Panc1 (cell line): Measurements from ENCODE around the gene VWC2L. TPM values are rescaled to one million over a fixed set of nuclear protein-coding genes. Genes with fewer than 3 reads are reported as not detected.

Experiments
- ATAC-seq: fragments of 200-7000 bp; cut with Tn5 transposase; 2 replicates; pipeline ENCODE4 v1.9.1; 2020; ENCODE audit warnings: mild to moderate bottlenecking, moderate library complexity
- BruUV-seq: library from RNA; stranded (reverse); fragments of 400-500 nt; replicated peaks from 2 replicates; lab custom pipeline; 2021; lab: Mats Ljungman, UMichigan
- CTCF ChIA-PET: fragments of 300-600 bp; sonication (Branson Sonifier 250); formaldehyde crosslinking; loops from one replicate; lab custom pipeline; 2022; ENCODE audit warnings: antibody characterized with exemption; lab: Charles Lee
- POLR2A ChIA-PET: fragments of 300-600 bp; sonication (Branson Sonifier 250); formaldehyde crosslinking; loops from one replicate; lab custom pipeline; 2022; ENCODE audit warnings: antibody characterized with exemption; lab: Charles Lee
- DNase-seq: peaks from one replicate; pipeline ENCODE4 v3.0.0-alpha.2; 2010; ENCODE audit warnings: low read depth, low spot score
- H3K27ac ChIP-seq: 2 replicates; pipeline ENCODE4 v1.5.1; 2011; ENCODE audit warnings: mild to moderate bottlenecking, low read length, inconsistent platforms
- H3K27me3 ChIP-seq: fragments of 200-500 bp; sonication (Bioruptor generic); 2 replicates; pipeline ENCODE4 v1.6.0; 2014; ENCODE audit warnings: low read length, inconsistent platforms; ENCODE audit not compliant: control insufficient read depth, insufficient read depth
- H3K36me3 ChIP-seq: fragments of 200-500 bp; sonication (Bioruptor generic); 2 replicates; pipeline ENCODE4 v1.5.1; 2014; ENCODE audit warnings: inconsistent platforms, mild to moderate bottlenecking, low read length, moderate library complexity; ENCODE audit not compliant: control insufficient read depth, insufficient read depth
- H3K4me1 ChIP-seq: 2 replicates; pipeline ENCODE4 v1.5.1; 2011; ENCODE audit warnings: inconsistent platforms, mild to moderate bottlenecking, low read length, moderate library complexity; ENCODE audit not compliant: control insufficient read depth, insufficient read depth
- H3K4me3 ChIP-seq, 2 experiments: 2 replicates each; pipeline ENCODE4 v1.5.1; 2011 to 2012; ENCODE audit warnings: low read depth in 2 of 2, low read length in 2 of 2, mild to moderate bottlenecking in 2 of 2, inconsistent platforms in 1 of 2, moderate library complexity in 1 of 2
- H3K9me3 ChIP-seq: fragments of 200-500 bp; sonication (Bioruptor generic); 2 replicates; pipeline ENCODE4 v1.5.1; 2014; ENCODE audit warnings: low read depth, mild to moderate bottlenecking, inconsistent platforms, low read length, moderate library complexity; ENCODE audit not compliant: control insufficient read depth, insufficient read depth
- POLR2AphosphoS5 ChIP-seq: IDR thresholded peaks from 2 replicates; pipeline ENCODE4 v1.6.1; 2012; ENCODE audit warnings: mild to moderate bottlenecking, low read depth, low read length, moderate library complexity
- SIN3A ChIP-seq: IDR thresholded peaks from 2 replicates; pipeline ENCODE4 v1.6.1; 2012; ENCODE audit warnings: low read depth, mild to moderate bottlenecking, low read length, moderate library complexity, borderline replicate concordance; ENCODE audit not compliant: insufficient read depth
- TCF7L2 ChIP-seq: IDR thresholded peaks from 2 replicates; pipeline ENCODE4 v1.6.1; 2011; ENCODE audit warnings: mild to moderate bottlenecking, low read depth, low read length, inconsistent platforms
- in situ Hi-C: cut with HindIII; loops from 2 replicates; pipeline ENCODE4 v1.10.0; 2016; ENCODE audit warnings: low sequenced_read_pairs, low pct_unique_long_range_greater_than_20kb
- intact Hi-C: fragments of 100-400 bp; cut with micrococcal nuclease; formaldehyde crosslinking; loops from one replicate; pipeline ENCODE4 v1.10.0; 2022; ENCODE audit not compliant: unreplicated experiment
- total RNA-seq: library from RNA; stranded (reverse); gene quantifications from one replicate; pipeline ENCODE4 v1.2.1, GENCODE V29; 2021; ENCODE audit not compliant: unreplicated experiment
- TF ChIP-seq, protein P1 (sequence below), 2 experiments: IDR thresholded peaks; 2 replicates each; pipeline ENCODE4 v1.6.1; 2011 to 2012; ENCODE audit warnings: low read depth in 2 of 2, control low read depth in 1 of 2, low read length in 1 of 2, mild to moderate bottlenecking in 1 of 2, moderate library complexity in 1 of 2; ENCODE audit not compliant: insufficient read depth in 1 of 2
- TF ChIP-seq, protein P2 (sequence below): fragments of 450-650 bp; IDR thresholded peaks from 2 replicates; pipeline ENCODE4 v1.5.1; 2017; ENCODE audit warnings: mild to moderate bottlenecking

Gene VWC2L
- total RNA-seq, 1 experiment from 2014 or later, result not detected

DNA sequence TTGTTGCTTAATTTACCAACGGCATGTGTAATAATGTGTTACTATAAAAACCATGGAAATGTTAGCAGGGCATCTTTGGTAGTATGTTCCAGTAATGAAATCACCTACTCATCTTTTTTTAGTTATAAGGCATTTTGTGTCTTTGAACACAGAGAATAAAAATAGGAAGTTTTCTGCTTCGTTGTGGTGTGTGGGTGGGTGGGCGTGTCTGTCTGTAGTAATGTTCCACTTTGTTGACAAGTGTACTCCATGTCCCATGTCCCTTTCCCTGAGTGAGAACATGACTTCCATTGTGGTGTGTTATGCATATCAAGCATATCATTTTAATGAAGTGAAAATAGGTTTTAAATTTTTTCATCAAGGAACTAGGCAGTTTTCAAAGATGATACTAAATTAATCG lies 149.3 kb downstream of the VWC2L start:
- Histone ChIP-seq H3K27ac (no peak overlapping the region), H3K4me3 (no peak overlapping the region), H3K9me3 (no peaks in the 10 kb centered on the region), H3K4me1 (no peaks in the 10 kb centered on the region), H3K36me3 (no peaks in the 10 kb centered on the region), H3K27me3 (no peaks in the 10 kb centered on the region)
- TF ChIP-seq TCF7L2 (no peak), POLR2AphosphoS5 (no peak), SIN3A (no peak)
- TF ChIP-seq, protein P1, sequence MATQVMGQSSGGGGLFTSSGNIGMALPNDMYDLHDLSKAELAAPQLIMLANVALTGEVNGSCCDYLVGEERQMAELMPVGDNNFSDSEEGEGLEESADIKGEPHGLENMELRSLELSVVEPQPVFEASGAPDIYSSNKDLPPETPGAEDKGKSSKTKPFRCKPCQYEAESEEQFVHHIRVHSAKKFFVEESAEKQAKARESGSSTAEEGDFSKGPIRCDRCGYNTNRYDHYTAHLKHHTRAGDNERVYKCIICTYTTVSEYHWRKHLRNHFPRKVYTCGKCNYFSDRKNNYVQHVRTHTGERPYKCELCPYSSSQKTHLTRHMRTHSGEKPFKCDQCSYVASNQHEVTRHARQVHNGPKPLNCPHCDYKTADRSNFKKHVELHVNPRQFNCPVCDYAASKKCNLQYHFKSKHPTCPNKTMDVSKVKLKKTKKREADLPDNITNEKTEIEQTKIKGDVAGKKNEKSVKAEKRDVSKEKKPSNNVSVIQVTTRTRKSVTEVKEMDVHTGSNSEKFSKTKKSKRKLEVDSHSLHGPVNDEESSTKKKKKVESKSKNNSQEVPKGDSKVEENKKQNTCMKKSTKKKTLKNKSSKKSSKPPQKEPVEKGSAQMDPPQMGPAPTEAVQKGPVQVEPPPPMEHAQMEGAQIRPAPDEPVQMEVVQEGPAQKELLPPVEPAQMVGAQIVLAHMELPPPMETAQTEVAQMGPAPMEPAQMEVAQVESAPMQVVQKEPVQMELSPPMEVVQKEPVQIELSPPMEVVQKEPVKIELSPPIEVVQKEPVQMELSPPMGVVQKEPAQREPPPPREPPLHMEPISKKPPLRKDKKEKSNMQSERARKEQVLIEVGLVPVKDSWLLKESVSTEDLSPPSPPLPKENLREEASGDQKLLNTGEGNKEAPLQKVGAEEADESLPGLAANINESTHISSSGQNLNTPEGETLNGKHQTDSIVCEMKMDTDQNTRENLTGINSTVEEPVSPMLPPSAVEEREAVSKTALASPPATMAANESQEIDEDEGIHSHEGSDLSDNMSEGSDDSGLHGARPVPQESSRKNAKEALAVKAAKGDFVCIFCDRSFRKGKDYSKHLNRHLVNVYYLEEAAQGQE (IDR thresholded peaks at IDR 0.05; ENCODE audit: insufficient read depth in 1 of 2, low read depth in 2 of 2, low read length in 1 of 2), result no peak
- TF ChIP-seq, protein P2, sequence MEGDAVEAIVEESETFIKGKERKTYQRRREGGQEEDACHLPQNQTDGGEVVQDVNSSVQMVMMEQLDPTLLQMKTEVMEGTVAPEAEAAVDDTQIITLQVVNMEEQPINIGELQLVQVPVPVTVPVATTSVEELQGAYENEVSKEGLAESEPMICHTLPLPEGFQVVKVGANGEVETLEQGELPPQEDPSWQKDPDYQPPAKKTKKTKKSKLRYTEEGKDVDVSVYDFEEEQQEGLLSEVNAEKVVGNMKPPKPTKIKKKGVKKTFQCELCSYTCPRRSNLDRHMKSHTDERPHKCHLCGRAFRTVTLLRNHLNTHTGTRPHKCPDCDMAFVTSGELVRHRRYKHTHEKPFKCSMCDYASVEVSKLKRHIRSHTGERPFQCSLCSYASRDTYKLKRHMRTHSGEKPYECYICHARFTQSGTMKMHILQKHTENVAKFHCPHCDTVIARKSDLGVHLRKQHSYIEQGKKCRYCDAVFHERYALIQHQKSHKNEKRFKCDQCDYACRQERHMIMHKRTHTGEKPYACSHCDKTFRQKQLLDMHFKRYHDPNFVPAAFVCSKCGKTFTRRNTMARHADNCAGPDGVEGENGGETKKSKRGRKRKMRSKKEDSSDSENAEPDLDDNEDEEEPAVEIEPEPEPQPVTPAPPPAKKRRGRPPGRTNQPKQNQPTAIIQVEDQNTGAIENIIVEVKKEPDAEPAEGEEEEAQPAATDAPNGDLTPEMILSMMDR, result no peak
- no TSS peak for BruUV-seq
- ATAC-seq (no peak), DNase-seq (no peak)
- POLR2A ChIA-PET, result no interaction called here
- CTCF ChIA-PET, result no interaction called here
- in situ Hi-C loops, result no loop called here
- intact Hi-C loops, result no loop called here

DNA sequence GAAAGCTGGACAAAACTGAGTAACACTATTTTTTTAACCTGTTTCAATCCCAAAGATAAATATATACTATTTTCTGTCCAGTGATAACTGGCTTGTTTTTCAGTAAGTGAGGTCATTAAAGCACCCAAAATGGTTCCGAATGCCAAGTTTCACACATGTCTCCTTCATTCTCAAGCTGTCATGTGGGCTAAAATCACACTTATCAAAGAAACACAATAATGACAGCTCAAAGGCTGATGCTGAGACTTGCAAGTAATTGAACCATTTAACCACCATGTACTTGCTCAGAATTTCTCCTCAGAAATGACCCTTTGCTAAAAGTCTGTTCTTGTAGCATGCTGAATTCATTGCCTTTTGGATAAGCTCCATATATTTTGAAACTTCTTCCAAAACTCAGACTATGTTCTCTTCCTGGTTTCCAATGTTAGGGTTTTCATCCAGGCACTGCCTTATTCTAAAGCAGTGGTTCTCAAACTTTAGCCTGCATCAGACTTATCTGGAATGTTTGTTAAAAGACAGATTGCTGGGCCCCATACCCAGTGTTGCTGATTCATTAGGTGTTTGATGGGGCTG lies 149.8 kb downstream of the VWC2L start:
- intact Hi-C loops, result no loop called here
- POLR2A ChIA-PET, result no interaction called here
- Histone ChIP-seq H3K9me3 (no peaks in the 10 kb centered on the region), H3K4me3 (no peak overlapping the region), H3K27ac (no peak overlapping the region), H3K4me1 (no peaks in the 10 kb centered on the region), H3K27me3 (no peaks in the 10 kb centered on the region), H3K36me3 (no peaks in the 10 kb centered on the region)
- DNase-seq, result no peak
- no TSS peak for BruUV-seq
- in situ Hi-C loops, result no loop called here
- TF ChIP-seq, protein P1 (IDR thresholded peaks at IDR 0.05; ENCODE audit: insufficient read depth in 1 of 2, low read depth in 2 of 2, low read length in 1 of 2), result no peak
- TF ChIP-seq TCF7L2 (no peak), POLR2AphosphoS5 (no peak), SIN3A (no peak)
- CTCF ChIA-PET, result no interaction called here
- no peak for ATAC-seq
